HFF-Myc (cell line): ENCODE data around the gene CDKL4.

ENCODE experiments used
- DNase-seq: peaks from one replicate; pipeline ENCODE4 v3.0.0-alpha.2; 2011; ENCODE audit warnings: low read depth; ENCODE audit errors: extremely low read depth
- H3K4me3 ChIP-seq: replicated peaks from 2 replicates; pipeline ENCODE4 v1.5.1; 2011; ENCODE audit warnings: low read depth, mild to moderate bottlenecking, control low read depth, low read length
- CTCF ChIP-seq: IDR thresholded peaks from 2 replicates; pipeline ENCODE4 v1.5.1; 2012; ENCODE audit warnings: mild to moderate bottlenecking, low read depth, low read length, control low read depth; ENCODE audit errors: missing control alignments

Gene CDKL4

DNA sequence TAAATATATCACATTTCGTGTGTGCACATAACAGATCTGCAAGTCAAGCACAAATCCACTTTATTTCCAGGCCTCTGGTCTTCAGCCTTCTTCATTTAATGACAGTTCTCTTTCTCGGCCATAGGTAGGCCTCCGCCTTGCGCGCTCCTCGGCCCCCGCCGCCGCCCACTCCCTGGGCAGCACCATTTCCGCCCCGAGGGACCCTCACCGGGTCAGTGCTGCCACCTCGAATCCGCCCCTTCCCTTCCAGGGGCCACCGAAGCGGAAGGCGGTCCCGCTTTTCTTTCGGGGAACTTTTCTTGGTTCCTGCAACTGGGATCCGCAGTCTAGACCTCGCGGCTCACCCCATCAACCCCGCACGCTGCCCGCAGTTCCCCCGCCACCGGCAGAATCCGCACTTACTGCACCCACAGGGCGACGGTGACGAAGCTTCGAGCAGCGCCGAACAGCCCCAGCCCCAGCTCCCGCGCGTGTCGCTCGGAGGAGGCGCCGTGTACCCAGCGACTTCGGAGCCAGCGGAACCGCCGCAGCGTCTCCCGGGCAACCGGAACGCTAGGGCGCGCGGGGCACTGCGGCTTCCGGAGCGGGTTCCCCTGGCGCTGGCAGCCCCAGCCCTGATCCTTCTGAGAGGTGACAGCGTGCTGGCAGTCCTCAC, at the start of gene CDKL4:
CDKL4 (minus strand) TSS at position 502 of the 655 bp plus-strand sequence.
- peak within 1 kb of the TSS; percentile 45 for H3K4me3 ChIP-seq
- DNase-seq = no peak
- TF ChIP-seq CTCF = no peak

DNA sequence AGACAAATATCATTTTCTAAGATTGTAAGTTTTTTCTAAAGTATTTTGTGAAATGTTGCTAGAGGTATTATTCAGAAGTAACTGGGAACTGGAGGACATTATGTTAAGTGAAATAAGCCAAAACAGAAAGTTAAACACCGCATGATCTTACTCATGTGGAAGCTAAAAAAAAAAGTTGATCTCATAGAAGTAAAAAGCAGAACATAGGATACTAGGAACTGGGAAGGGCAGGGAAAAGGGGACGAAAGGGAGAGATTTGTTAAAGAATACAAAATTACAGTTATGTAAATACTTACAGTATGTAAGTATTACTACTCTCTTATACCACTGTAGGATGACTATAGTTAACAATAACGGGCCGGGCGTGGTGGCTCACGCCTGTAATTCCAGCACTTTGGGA, 46.7 kb upstream of the CDKL4 start:
- DNase-seq = no peak
- TF ChIP-seq CTCF = no peak
- no peak overlapping the region for H3K4me3 ChIP-seq

DNA sequence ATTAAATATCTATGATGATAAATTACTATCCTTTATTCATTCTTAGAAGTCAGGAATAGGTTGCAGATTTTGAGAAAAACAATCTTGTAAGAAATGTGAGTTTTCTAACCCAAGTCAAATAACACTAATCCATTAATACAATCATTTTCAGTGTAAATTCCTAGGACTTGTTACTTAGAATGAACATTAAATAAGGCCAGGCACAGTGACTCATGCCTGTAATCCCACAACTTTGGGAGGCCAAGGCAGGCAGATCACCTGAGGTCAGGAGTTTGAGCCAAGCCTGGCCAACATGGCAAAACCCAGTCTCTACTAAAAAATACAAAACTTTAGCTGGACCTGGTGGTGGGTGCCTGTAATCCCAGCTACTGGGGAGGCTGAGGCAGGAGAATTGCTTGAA, 45.8 kb upstream of the CDKL4 start:
- TF ChIP-seq CTCF = no peak
- H3K4me3 ChIP-seq = no peak overlapping the region
- DNase-seq = no peak

DNA sequence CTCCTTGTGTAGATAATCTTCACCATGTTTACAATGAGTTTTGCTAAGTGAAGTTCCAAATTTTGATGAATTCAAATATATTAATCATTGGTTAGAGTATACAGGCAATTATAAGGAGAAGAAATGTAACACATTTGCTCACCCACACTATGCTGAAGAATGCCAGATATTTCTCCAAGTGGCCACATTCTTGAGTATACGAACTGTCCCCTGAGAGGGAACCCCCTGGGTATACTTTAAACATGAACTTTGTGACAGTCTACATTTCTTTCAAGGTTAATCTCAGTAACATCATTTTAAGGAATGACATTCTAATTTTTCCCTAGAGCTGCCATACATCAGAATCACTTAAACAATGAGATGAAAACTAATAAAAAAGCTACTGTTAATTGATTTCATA, 39.8 kb upstream of the CDKL4 start:
- H3K4me3 ChIP-seq = no peak overlapping the region
- no peak for TF ChIP-seq CTCF
- DNase-seq = no peak

DNA sequence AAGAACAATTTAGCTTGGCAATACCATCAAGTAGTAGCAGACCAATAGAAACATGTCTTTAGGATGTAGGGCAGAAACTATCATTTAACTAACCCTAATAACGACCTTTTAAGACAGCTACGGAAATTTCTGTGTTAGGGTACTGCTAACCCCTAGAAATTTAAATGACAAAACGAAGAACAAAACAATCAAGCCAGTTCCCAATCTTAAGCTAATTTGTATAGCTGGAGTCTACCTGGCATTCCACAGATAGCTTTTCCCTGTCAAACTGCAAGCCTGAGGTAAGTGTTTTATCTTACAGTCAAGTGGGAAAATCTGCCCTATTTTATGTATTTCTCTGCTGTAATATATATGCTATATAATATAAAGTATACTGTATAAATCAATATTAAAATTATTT, 37.6 kb upstream of the CDKL4 start:
- DNase-seq = no peak
- no peak for TF ChIP-seq CTCF
- H3K4me3 ChIP-seq = no peak overlapping the region

DNA sequence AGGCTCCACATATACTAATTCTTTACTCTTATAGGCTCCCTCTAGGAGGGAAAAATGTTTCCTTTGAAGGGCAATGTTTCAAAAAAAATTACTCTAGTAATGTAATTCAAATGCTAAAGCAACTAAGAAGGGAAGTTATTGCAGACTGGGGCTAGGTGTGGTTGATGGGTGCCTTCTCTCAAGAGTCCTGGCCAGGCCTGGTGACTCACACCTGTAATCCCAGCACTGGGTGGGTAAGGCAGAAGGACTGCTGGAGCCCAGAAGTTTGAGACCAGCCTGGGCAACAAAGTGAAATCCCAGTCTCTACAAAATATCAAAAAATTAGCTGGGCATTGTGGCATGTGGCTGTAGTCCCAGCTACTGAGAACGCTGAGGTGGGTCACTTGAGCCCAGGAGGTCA, 31.2 kb upstream of the CDKL4 start:
- no peak overlapping the region for H3K4me3 ChIP-seq
- DNase-seq = peak; percentile 2
- no peak for TF ChIP-seq CTCF

- TF ChIP-seq CTCF = no peak
- H3K4me3 ChIP-seq = no peak overlapping the region
- no peak for DNase-seq
Observed at GRCh38 chr2:39269941-39270340, 26.2 kb upstream of the CDKL4 start.
